ENCODE measurements around the gene HSBP1L1.

- TF ChIP-seq CTCF (IDR thresholded peaks at IDR 0.05) (no peak), POLR2A (IDR thresholded peaks at IDR 0.05) (no peak)
These were observed 15.4 kb downstream of the HSBP1L1 start for GRCh38 chr18:79979843-79980242.
